ENCODE results near the gene EPB41L2. TPM values are rescaled to one million over a fixed set of nuclear protein-coding genes. Genes with fewer than 3 reads are reported as not detected.

EPB41L2 gene
- total RNA-seq, 1 experiment from 2014 or later: 181 TPM

- ChIA-PET POLR2A (ENCODE audit: low non-redundant PET) (no interaction called here), CTCF (no interaction called here)
- peaks cover 50% of the 10 kb centered on the region for H3K4me1 ChIP-seq (ENCODE audit: insufficient read depth, low read length, poor library complexity, severe bottlenecking)
- no peaks in the 10 kb centered on the region for H3K36me3 ChIP-seq (ENCODE audit: insufficient read depth, low read length, poor library complexity, severe bottlenecking)
- TF ChIP-seq CTCF (conservative IDR thresholded peaks at IDR 0.05; ENCODE audit: low read depth, low read length) (no peak), EZH2 (IDR thresholded peaks at IDR 0.05; ENCODE audit: borderline replicate concordance, low read depth, low read length, poor library complexity, severe bottlenecking) (no peak)
- intact Hi-C loops (cut with micrococcal nuclease; ENCODE audit: unreplicated experiment): no loop called here
- BruUV-seq (replicated peaks): no TSS peak
- no peaks in the 10 kb centered on the region for H3K27me3 ChIP-seq (replicated peaks; ENCODE audit: insufficient read depth, low read depth, low read length, poor library complexity)
- no peaks in the 10 kb centered on the region for H3K9me3 ChIP-seq (ENCODE audit: low read depth, low read length, poor library complexity, severe bottlenecking)
- no peak overlapping the region for H3K27ac ChIP-seq (ENCODE audit: low read depth, low read length, poor library complexity, severe bottlenecking)
- no peak overlapping the region for H3K4me3 ChIP-seq (ENCODE audit: low read depth, low read length, poor library complexity, severe bottlenecking)
- no peak for DNase-seq (ENCODE audit: low spot score)
These were observed 93.9 kb downstream of the EPB41L2 start for GRCh38 chr6:130969166-130969565.

- no TSS peak for BruUV-seq (replicated peaks)
- TF ChIP-seq CTCF (conservative IDR thresholded peaks at IDR 0.05; ENCODE audit: low read depth, low read length): no peak
- H3K27me3 ChIP-seq (replicated peaks; ENCODE audit: insufficient read depth, low read depth, low read length, poor library complexity): no peaks in the 10 kb centered on the region
- no peaks in the 10 kb centered on the region for H3K36me3 ChIP-seq (ENCODE audit: insufficient read depth, low read length, poor library complexity, severe bottlenecking)
- no peak for DNase-seq (ENCODE audit: low spot score)
- no peaks in the 10 kb centered on the region for H3K9me3 ChIP-seq (ENCODE audit: low read depth, low read length, poor library complexity, severe bottlenecking)
- CTCF ChIA-PET: no interaction called here
- H3K4me3 ChIP-seq (ENCODE audit: low read depth, low read length, poor library complexity, severe bottlenecking): no peak overlapping the region
- intact Hi-C loops (cut with micrococcal nuclease; ENCODE audit: unreplicated experiment): no loop called here
- H3K27ac ChIP-seq (ENCODE audit: low read depth, low read length, poor library complexity, severe bottlenecking): no peak overlapping the region
- H3K4me1 ChIP-seq (ENCODE audit: insufficient read depth, low read length, poor library complexity, severe bottlenecking): peaks cover 53% of the 10 kb centered on the region
- POLR2A ChIA-PET (ENCODE audit: low non-redundant PET): no interaction called here
These were observed 94.6 kb downstream of the EPB41L2 start for GRCh38 chr6:130968476-130968875.

- POLR2A ChIA-PET (ENCODE audit: low non-redundant PET): interaction anchor here (1.0 kb wide), 1 partner anchor 29 kb away, joined by 3 read pairs; no protein-coding TSS in a partner anchor
- Histone ChIP-seq H3K36me3 (ENCODE audit: insufficient read depth, low read length, poor library complexity, severe bottlenecking) (no peaks in the 10 kb centered on the region), H3K4me3 (ENCODE audit: low read depth, low read length, poor library complexity, severe bottlenecking) (no peak overlapping the region), H3K27ac (ENCODE audit: low read depth, low read length, poor library complexity, severe bottlenecking) (no peak overlapping the region), H3K27me3 (replicated peaks; ENCODE audit: insufficient read depth, low read depth, low read length, poor library complexity) (no peaks in the 10 kb centered on the region), H3K4me1 (ENCODE audit: insufficient read depth, low read length, poor library complexity, severe bottlenecking) (peaks cover 60% of the 10 kb centered on the region), H3K9me3 (ENCODE audit: low read depth, low read length, poor library complexity, severe bottlenecking) (no peaks in the 10 kb centered on the region)
- TF ChIP-seq CTCF (conservative IDR thresholded peaks at IDR 0.05; ENCODE audit: low read depth, low read length) (no peak), EZH2 (IDR thresholded peaks at IDR 0.05; ENCODE audit: borderline replicate concordance, low read depth, low read length, poor library complexity, severe bottlenecking) (no peak)
- CTCF ChIA-PET: no interaction called here
- DNase-seq (ENCODE audit: low spot score): no peak
- no TSS peak for BruUV-seq (replicated peaks)
- intact Hi-C loops (cut with micrococcal nuclease; ENCODE audit: unreplicated experiment): no loop called here
These were observed 95.3 kb downstream of the EPB41L2 start for GRCh38 chr6:130967502-130968445.
